Measurements from ENCODE around the gene ZCCHC3.
A peak's percentile ranks its signal among the peaks of the same experiment; 100 is the strongest.

Gene ZCCHC3

GRCh38 chr20:305745-306144, 8.4 kb downstream of the ZCCHC3 start:
- H3K9ac ChIP-seq (ENCODE audit: low read length) = no peak overlapping the region
- H3K27ac ChIP-seq (ENCODE audit: low read depth, low read length) = no peak overlapping the region
- no CpG with 5 or more reads among the region's 11 CpGs for WGBS (ENCODE audit: extremely low coverage, insufficient coverage, low lambda C conversion rate)

GRCh38 chr20:308427-309038, 11.2 kb downstream of the ZCCHC3 start:
- Histone ChIP-seq H3K79me1 (ENCODE audit: low read length) (no peaks in the 10 kb centered on the region), H3K23ac (ENCODE audit: low read length) (no peak overlapping the region), H3K4ac (ENCODE audit: low read depth, low read length) (no peak overlapping the region), H3K4me2 (ENCODE audit: low read length) (no peak overlapping the region), H4K8ac (ENCODE audit: low read depth, low read length) (no peak overlapping the region), H3K27ac (ENCODE audit: low read depth, low read length) (no peak overlapping the region), H2AK5ac (ENCODE audit: low read length) (peak overlapping the region; percentile 80), H2BK5ac (ENCODE audit: low read length) (no peak overlapping the region), H3K9ac (ENCODE audit: low read length) (no peak overlapping the region), H4K5ac (ENCODE audit: low read length) (no peak overlapping the region), H3K56ac (ENCODE audit: low read length) (peak overlapping the region; percentile 30), H3K79me2 (ENCODE audit: control insufficient read depth, insufficient read depth, low read length) (no peaks in the 10 kb centered on the region), H3K4me3 (ENCODE audit: low read length) (no peak overlapping the region), H3K18ac (ENCODE audit: low read length) (peak overlapping the region; percentile 42), H2BK15ac (replicated peaks; ENCODE audit: low read depth) (no peak overlapping the region), H3K36me3 (ENCODE audit: control insufficient read depth, insufficient read depth, low read length) (no peaks in the 10 kb centered on the region), H3K27me3 (ENCODE audit: insufficient read depth, low read length, poor library complexity) (no peaks in the 10 kb centered on the region), H3K4me1 (ENCODE audit: control insufficient read depth, low read depth, low read length) (peaks cover 2% of the 10 kb centered on the region), H2BK120ac (ENCODE audit: low read depth, low read length) (peak overlapping the region; percentile 49)
- no CpG with 5 or more reads among the region's 7 CpGs for WGBS (ENCODE audit: extremely low coverage, insufficient coverage, low lambda C conversion rate)
- DNase-seq = no peak

More at GRCh38 chr20:305745-306144, 8.4 kb downstream of the ZCCHC3 start:
- H3K4ac ChIP-seq (ENCODE audit: low read depth, low read length) = no peak overlapping the region
- peaks cover 15% of the 10 kb centered on the region for H3K4me1 ChIP-seq (ENCODE audit: control insufficient read depth, low read depth, low read length)
- H4K5ac ChIP-seq (ENCODE audit: low read length) = no peak overlapping the region
- no peaks in the 10 kb centered on the region for H3K79me1 ChIP-seq (ENCODE audit: low read length)
- no peaks in the 10 kb centered on the region for H3K79me2 ChIP-seq (ENCODE audit: control insufficient read depth, insufficient read depth, low read length)
- no peak overlapping the region for H2BK120ac ChIP-seq (ENCODE audit: low read depth, low read length)
- no peak overlapping the region for H3K18ac ChIP-seq (ENCODE audit: low read length)
- H2AK5ac ChIP-seq (ENCODE audit: low read length) = no peak overlapping the region
- no peak overlapping the region for H3K4me3 ChIP-seq (ENCODE audit: low read length)
- H3K23ac ChIP-seq (ENCODE audit: low read length) = no peak overlapping the region
- no peaks in the 10 kb centered on the region for H3K27me3 ChIP-seq (ENCODE audit: insufficient read depth, low read length, poor library complexity)
- H4K8ac ChIP-seq (ENCODE audit: low read depth, low read length) = no peak overlapping the region
- H2BK5ac ChIP-seq (ENCODE audit: low read length) = no peak overlapping the region
- H3K36me3 ChIP-seq (ENCODE audit: control insufficient read depth, insufficient read depth, low read length) = no peaks in the 10 kb centered on the region
- H3K4me2 ChIP-seq (ENCODE audit: low read length) = no peak overlapping the region
- no peak overlapping the region for H2BK15ac ChIP-seq (replicated peaks; ENCODE audit: low read depth)
- no peak overlapping the region for H3K56ac ChIP-seq (ENCODE audit: low read length)
- DNase-seq = no peak

DNA sequence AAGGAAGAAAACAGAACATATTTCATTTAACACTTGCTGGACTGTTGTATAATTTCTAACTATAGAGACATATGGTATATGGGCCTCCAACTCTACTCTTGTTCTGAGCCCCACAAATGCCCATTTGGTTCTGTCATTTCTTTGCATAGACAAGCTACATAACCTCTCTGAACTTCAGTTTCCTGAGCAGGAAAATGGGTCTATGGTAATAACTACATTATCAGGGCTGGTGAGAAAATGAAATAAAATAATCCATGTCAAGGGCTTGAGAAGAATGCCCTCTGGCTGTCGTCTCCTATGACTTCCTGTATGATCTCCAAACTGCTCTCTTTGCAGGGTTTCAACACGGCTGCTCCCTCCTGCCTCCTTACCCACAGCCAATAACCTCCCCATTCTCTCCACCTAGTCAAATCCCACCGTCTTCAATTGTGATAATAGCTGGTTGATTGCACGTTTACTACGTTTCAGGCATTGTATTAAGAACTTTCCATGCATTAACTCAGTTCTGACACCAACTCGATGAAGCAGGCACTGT, 12.0 kb downstream of the ZCCHC3 start:
- no peak for DNase-seq
- peak overlapping the region; percentile 51 for H3K4me2 ChIP-seq (ENCODE audit: low read length)
- peak overlapping the region; percentile 81 for H3K56ac ChIP-seq (ENCODE audit: low read length)
- WGBS (ENCODE audit: extremely low coverage, insufficient coverage, low lambda C conversion rate) = no CpG with 5 or more reads among the region's 6 CpGs
- no peak overlapping the region for H2BK120ac ChIP-seq (ENCODE audit: low read depth, low read length)
- H3K4me1 ChIP-seq (ENCODE audit: control insufficient read depth, low read depth, low read length) = peaks cover 2% of the 10 kb centered on the region
- H3K79me1 ChIP-seq (ENCODE audit: low read length) = no peaks in the 10 kb centered on the region
- H3K36me3 ChIP-seq (ENCODE audit: control insufficient read depth, insufficient read depth, low read length) = no peaks in the 10 kb centered on the region
- H3K18ac ChIP-seq (ENCODE audit: low read length) = peak overlapping the region; percentile 53
- peak overlapping the region; percentile 64 for H3K9ac ChIP-seq (ENCODE audit: low read length)
- H3K4ac ChIP-seq (ENCODE audit: low read depth, low read length) = no peak overlapping the region
- no peak overlapping the region for H4K5ac ChIP-seq (ENCODE audit: low read length)
- no peak overlapping the region for H4K8ac ChIP-seq (ENCODE audit: low read depth, low read length)
- no peak overlapping the region for H3K23ac ChIP-seq (ENCODE audit: low read length)
- peak overlapping the region; percentile 47 for H2BK5ac ChIP-seq (ENCODE audit: low read length)
- H3K4me3 ChIP-seq (ENCODE audit: low read length) = no peak overlapping the region
- H2AK5ac ChIP-seq (ENCODE audit: low read length) = no peak overlapping the region
- H3K27ac ChIP-seq (ENCODE audit: low read depth, low read length) = peak overlapping the region; percentile 72
- H3K79me2 ChIP-seq (ENCODE audit: control insufficient read depth, insufficient read depth, low read length) = no peaks in the 10 kb centered on the region
- peak overlapping the region; percentile 7 for H2BK15ac ChIP-seq (replicated peaks; ENCODE audit: low read depth)
- no peaks in the 10 kb centered on the region for H3K27me3 ChIP-seq (ENCODE audit: insufficient read depth, low read length, poor library complexity)

DNA sequence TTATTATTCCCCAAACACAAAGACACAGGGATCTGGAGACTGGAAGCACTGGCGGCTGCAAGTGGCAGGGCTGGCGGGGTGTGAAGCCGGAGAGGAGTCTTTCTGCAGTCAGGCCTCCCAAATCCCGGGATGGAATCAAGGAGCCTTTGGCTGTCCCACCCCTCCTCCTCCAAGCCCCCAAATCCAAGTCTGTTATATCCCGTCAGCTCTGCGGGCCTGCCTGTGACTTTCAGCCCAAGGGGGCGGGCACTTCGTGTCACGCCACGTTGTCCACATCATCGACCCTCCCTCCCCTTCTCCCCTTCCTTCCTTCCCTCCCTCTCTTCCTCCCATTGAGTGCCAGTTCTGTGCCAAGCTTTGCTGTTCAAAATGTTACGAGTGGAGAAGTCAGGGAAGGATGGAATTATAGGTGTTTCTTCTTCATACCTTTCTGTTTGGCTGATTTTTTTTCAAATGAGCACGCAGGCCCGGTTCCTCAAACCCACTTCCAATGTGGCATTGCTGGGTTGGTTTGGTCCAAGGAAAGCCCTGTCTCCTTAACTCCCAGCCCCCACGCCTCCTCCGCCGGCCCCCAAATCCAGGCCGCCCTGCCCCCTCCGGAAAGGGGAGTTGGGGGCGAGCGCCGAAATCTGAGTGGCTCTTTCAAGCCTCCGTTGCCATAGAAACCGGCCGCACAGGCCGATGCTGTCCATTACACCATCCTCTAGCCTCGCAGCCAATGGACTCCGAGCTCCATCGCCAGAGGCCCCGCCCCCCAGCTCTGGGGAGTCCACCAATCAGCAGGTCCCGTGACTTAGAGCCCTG, 12.7 kb downstream of the ZCCHC3 start:
- Histone ChIP-seq H3K4me1 (ENCODE audit: control insufficient read depth, low read depth, low read length) (peaks cover 2% of the 10 kb centered on the region), H2BK5ac (ENCODE audit: low read length) (peak overlapping the region; percentile 47), H3K79me1 (ENCODE audit: low read length) (no peaks in the 10 kb centered on the region), H3K4me2 (ENCODE audit: low read length) (peak overlapping the region; percentile 51), H3K79me2 (ENCODE audit: control insufficient read depth, insufficient read depth, low read length) (no peaks in the 10 kb centered on the region), H2BK120ac (ENCODE audit: low read depth, low read length) (no peak overlapping the region), H3K27me3 (ENCODE audit: insufficient read depth, low read length, poor library complexity) (no peaks in the 10 kb centered on the region), H4K8ac (ENCODE audit: low read depth, low read length) (no peak overlapping the region), H3K4me3 (ENCODE audit: low read length) (peak overlapping the region; percentile 9), H3K36me3 (ENCODE audit: control insufficient read depth, insufficient read depth, low read length) (no peaks in the 10 kb centered on the region), H3K18ac (ENCODE audit: low read length) (peak overlapping the region; percentile 53), H3K4ac (ENCODE audit: low read depth, low read length) (no peak overlapping the region), H4K5ac (ENCODE audit: low read length) (no peak overlapping the region), H3K9ac (ENCODE audit: low read length) (peak overlapping the region; percentile 66), H2BK15ac (replicated peaks; ENCODE audit: low read depth) (peak overlapping the region; percentile 7), H3K23ac (ENCODE audit: low read length) (no peak overlapping the region), H2AK5ac (ENCODE audit: low read length) (no peak overlapping the region), H3K56ac (ENCODE audit: low read length) (peak overlapping the region; percentile 81), H3K27ac (ENCODE audit: low read depth, low read length) (peak overlapping the region; percentile 72)
- DNase-seq = peak; percentile 100
- no CpG with 5 or more reads among the region's 31 CpGs for WGBS (ENCODE audit: extremely low coverage, insufficient coverage, low lambda C conversion rate)

DNA sequence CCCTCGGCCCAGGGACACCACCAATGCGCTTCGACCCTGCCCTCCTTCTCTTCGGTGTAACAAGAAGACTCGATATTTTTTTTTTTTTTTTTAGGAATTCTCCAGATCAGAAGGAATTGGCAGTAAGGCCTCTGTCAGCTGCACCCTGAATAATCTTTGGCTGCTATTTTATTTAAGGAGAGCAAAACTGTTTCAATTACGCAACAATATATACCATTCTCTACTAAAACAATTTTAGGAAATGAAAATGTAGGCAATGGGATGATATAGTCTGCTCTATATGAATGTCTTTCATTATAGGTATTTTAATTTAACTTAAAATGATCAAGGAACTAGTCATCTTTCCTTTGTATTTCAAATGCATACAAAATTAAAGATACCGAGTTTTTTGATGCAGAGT, 13.3 kb downstream of the ZCCHC3 start:
- Histone ChIP-seq H2AK5ac (ENCODE audit: low read length) (no peak overlapping the region), H2BK120ac (ENCODE audit: low read depth, low read length) (no peak overlapping the region), H2BK5ac (ENCODE audit: low read length) (no peak overlapping the region), H3K79me1 (ENCODE audit: low read length) (no peaks in the 10 kb centered on the region), H3K79me2 (ENCODE audit: control insufficient read depth, insufficient read depth, low read length) (no peaks in the 10 kb centered on the region), H3K4me3 (ENCODE audit: low read length) (no peak overlapping the region), H3K4me2 (ENCODE audit: low read length) (no peak overlapping the region), H3K9ac (ENCODE audit: low read length) (no peak overlapping the region), H3K27me3 (ENCODE audit: insufficient read depth, low read length, poor library complexity) (no peaks in the 10 kb centered on the region), H4K8ac (ENCODE audit: low read depth, low read length) (no peak overlapping the region), H3K23ac (ENCODE audit: low read length) (no peak overlapping the region), H3K36me3 (ENCODE audit: control insufficient read depth, insufficient read depth, low read length) (no peaks in the 10 kb centered on the region), H3K4ac (ENCODE audit: low read depth, low read length) (no peak overlapping the region), H3K18ac (ENCODE audit: low read length) (no peak overlapping the region), H3K27ac (ENCODE audit: low read depth, low read length) (no peak overlapping the region), H2BK15ac (replicated peaks; ENCODE audit: low read depth) (no peak overlapping the region), H3K56ac (ENCODE audit: low read length) (no peak overlapping the region), H3K4me1 (ENCODE audit: control insufficient read depth, low read depth, low read length) (peaks cover 2% of the 10 kb centered on the region), H4K5ac (ENCODE audit: low read length) (no peak overlapping the region)
- DNase-seq = no peak
- no CpG with 5 or more reads among the region's 7 CpGs for WGBS (ENCODE audit: extremely low coverage, insufficient coverage, low lambda C conversion rate)

Measured in mesendoderm (in vitro differentiated cells).